ENCODE measurements around the gene ARL6.
A peak's percentile ranks its signal among the peaks of the same experiment; 100 is the strongest.

Gene ARL6

GRCh38 chr3:97764407-97765238 lies at the start of gene ARL6:
TSS of gene ARL6 (plus strand) at chr3:97764758. CDS start at chr3:97768108, 3,350 bp downstream.
- H3K36me3 Mint-ChIP-seq (ENCODE audit: low read depth): peaks cover 1% of the 10 kb centered on the region
- H3K9me3 Mint-ChIP-seq: no peaks in the 10 kb centered on the region
- H3K27me3 Mint-ChIP-seq (ENCODE audit: low read depth): peaks cover under 1% of the 10 kb centered on the region
- peak within 1 kb of the TSS; percentile 98 for H3K4me3 Mint-ChIP-seq
- peak within 1 kb of the TSS; percentile 93 for H3K27ac Mint-ChIP-seq
- peaks cover 19% of the 10 kb centered on the region for H3K4me1 Mint-ChIP-seq (ENCODE audit: low read depth)

GRCh38 chr3:97719156-97719821 lies 45.3 kb upstream of the ARL6 start:
- H3K9me3 Mint-ChIP-seq: no peaks in the 10 kb centered on the region
- H3K27ac Mint-ChIP-seq: no peak overlapping the region
- H3K36me3 Mint-ChIP-seq (ENCODE audit: low read depth): no peaks in the 10 kb centered on the region
- no peak overlapping the region for H3K4me3 Mint-ChIP-seq
- H3K4me1 Mint-ChIP-seq (ENCODE audit: low read depth): no peaks in the 10 kb centered on the region
- peaks cover 13% of the 10 kb centered on the region for H3K27me3 Mint-ChIP-seq (ENCODE audit: low read depth)

DNA sequence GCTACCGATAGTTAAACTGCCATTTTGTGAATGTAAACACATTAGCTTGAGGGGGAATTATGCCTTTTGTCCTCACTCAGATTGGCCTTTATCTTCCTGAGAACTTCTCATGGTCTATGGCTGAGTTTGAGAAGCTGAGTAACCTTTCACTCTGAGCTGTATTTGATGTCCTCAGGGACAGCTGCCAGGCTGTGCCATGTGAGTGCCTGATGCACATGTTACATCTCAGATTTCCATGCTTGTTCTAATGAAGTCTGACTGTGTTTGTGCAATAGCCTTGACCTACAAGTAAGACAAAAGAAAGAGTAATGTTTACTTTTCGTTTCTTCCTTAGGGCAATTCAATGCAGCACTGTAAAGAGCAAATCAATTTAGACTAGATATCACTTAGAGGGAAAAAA lies 44.1 kb upstream of the ARL6 start:
- Mint-ChIP-seq H3K4me3 (no peak overlapping the region), H3K27ac (no peak overlapping the region), H3K4me1 (ENCODE audit: low read depth) (no peaks in the 10 kb centered on the region), H3K27me3 (ENCODE audit: low read depth) (peaks cover 14% of the 10 kb centered on the region), H3K9me3 (no peaks in the 10 kb centered on the region), H3K36me3 (ENCODE audit: low read depth) (no peaks in the 10 kb centered on the region)

DNA sequence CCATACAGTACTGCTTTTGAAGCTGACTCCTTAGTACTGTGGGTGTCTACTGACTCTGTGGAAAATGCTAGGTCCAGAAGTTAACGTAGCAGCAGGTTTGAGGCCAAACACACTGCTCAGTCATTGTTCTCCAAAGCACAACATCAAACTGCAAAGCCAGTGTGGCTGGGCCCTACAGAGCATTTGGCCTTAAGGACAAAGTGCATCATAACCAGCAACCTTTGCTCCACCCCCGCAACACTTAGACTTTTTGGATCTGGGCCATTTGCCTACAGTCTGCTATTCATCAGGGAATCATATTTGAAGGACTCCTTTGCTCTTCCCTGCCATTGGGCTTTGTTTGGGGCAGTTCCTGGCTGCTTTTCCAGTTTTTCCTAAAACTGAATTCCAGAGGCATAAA lies 43.1 kb upstream of the ARL6 start:
- Mint-ChIP-seq H3K36me3 (ENCODE audit: low read depth) (no peaks in the 10 kb centered on the region), H3K27ac (no peak overlapping the region), H3K4me3 (no peak overlapping the region), H3K9me3 (no peaks in the 10 kb centered on the region), H3K27me3 (ENCODE audit: low read depth) (peaks cover 16% of the 10 kb centered on the region), H3K4me1 (ENCODE audit: low read depth) (no peaks in the 10 kb centered on the region)

GRCh38 chr3:97736928-97737327 lies 27.6 kb upstream of the ARL6 start:
- no peaks in the 10 kb centered on the region for H3K9me3 Mint-ChIP-seq
- no peaks in the 10 kb centered on the region for H3K36me3 Mint-ChIP-seq (ENCODE audit: low read depth)
- no peak overlapping the region for H3K4me3 Mint-ChIP-seq
- peaks cover 15% of the 10 kb centered on the region for H3K27me3 Mint-ChIP-seq (ENCODE audit: low read depth)
- no peak overlapping the region for H3K27ac Mint-ChIP-seq
- H3K4me1 Mint-ChIP-seq (ENCODE audit: low read depth): no peaks in the 10 kb centered on the region

DNA sequence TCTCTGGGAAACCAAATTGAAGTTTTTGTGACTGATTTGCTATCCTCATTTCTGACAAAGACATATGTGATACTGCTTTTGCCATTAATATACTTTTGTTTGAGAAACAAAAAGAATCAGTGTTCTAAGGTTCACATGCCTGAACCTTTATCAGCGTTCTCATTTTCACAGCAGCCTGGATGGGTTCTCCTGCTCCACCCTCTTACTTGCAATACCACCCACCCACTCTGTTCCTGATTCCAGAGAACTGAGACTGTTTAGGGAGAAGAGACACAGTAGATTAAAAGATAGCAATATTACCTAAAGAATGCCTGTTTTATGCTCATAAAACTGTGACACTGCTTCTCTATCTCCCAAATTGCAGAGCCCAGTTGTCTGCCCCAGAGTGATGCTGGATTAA lies 25.8 kb upstream of the ARL6 start:
- H3K4me1 Mint-ChIP-seq (ENCODE audit: low read depth): no peaks in the 10 kb centered on the region
- H3K36me3 Mint-ChIP-seq (ENCODE audit: low read depth): no peaks in the 10 kb centered on the region
- no peak overlapping the region for H3K27ac Mint-ChIP-seq

DNA sequence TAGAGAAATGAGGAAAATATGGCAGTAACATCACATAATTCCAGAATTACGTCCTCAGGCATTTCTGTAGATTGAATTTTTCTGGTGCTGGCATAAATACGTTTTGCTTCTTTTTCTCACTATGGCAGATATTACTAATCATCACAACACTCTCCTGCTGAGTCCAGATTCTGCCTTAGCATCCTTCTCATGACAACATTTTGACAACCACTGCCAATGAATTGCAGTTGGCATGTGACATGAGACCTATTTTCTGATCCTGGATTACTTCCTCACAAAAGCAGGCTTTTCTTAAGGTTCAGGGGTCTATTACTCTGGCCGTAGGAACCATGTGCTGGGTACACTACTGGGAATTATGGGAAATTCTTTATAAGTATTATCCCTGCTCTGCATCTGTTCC lies 22.5 kb upstream of the ARL6 start:
- Mint-ChIP-seq H3K9me3 (no peaks in the 10 kb centered on the region), H3K4me3 (no peak overlapping the region), H3K27ac (no peak overlapping the region), H3K36me3 (ENCODE audit: low read depth) (no peaks in the 10 kb centered on the region), H3K4me1 (ENCODE audit: low read depth) (no peaks in the 10 kb centered on the region), H3K27me3 (ENCODE audit: low read depth) (peaks cover 30% of the 10 kb centered on the region)

More for the DNA sequence above, 25.8 kb upstream of the ARL6 start:
- Mint-ChIP-seq H3K4me3 (no peak overlapping the region), H3K9me3 (no peaks in the 10 kb centered on the region), H3K27me3 (ENCODE audit: low read depth) (peaks cover 22% of the 10 kb centered on the region)

DNA sequence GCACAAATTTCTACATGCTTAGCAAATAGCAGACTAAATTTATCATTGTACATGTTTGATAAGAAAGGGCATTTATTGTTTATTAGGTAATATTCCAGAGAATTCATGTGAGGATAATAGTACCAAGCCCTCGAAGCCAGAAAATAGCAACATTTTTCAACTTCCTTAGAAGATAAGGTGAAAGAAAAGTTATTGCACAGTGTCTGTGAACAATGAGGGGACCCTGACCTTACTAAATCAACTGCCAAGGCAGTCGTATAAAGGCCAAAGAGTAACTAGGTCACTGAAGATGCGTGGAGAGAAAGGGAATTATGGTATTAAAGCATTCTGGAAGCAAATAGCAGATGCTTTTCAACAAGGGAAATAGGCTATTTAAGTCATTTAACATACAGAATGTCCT lies 20.3 kb upstream of the ARL6 start:
- Mint-ChIP-seq H3K27me3 (ENCODE audit: low read depth) (peaks cover 31% of the 10 kb centered on the region), H3K4me1 (ENCODE audit: low read depth) (no peaks in the 10 kb centered on the region), H3K9me3 (no peaks in the 10 kb centered on the region), H3K36me3 (ENCODE audit: low read depth) (no peaks in the 10 kb centered on the region), H3K27ac (no peak overlapping the region), H3K4me3 (no peak overlapping the region)

GRCh38 chr3:97763586-97764406 lies 762 bp upstream of the ARL6 start:
- H3K27me3 Mint-ChIP-seq (ENCODE audit: low read depth): peaks cover 7% of the 10 kb centered on the region
- peak overlapping the region; percentile 98 for H3K4me3 Mint-ChIP-seq
- no peaks in the 10 kb centered on the region for H3K36me3 Mint-ChIP-seq (ENCODE audit: low read depth)
- peaks cover 19% of the 10 kb centered on the region for H3K4me1 Mint-ChIP-seq (ENCODE audit: low read depth)
- peak overlapping the region; percentile 93 for H3K27ac Mint-ChIP-seq
- no peaks in the 10 kb centered on the region for H3K9me3 Mint-ChIP-seq

- Mint-ChIP-seq H3K4me1 (ENCODE audit: low read depth) (peaks cover 19% of the 10 kb centered on the region), H3K27me3 (ENCODE audit: low read depth) (no peaks in the 10 kb centered on the region), H3K9me3 (no peaks in the 10 kb centered on the region), H3K27ac (no peak overlapping the region), H3K4me3 (peak overlapping the region; percentile 98), H3K36me3 (ENCODE audit: low read depth) (peaks cover 6% of the 10 kb centered on the region)
Observed at GRCh38 chr3:97765336-97765735, 778 bp downstream of the ARL6 start.

DNA sequence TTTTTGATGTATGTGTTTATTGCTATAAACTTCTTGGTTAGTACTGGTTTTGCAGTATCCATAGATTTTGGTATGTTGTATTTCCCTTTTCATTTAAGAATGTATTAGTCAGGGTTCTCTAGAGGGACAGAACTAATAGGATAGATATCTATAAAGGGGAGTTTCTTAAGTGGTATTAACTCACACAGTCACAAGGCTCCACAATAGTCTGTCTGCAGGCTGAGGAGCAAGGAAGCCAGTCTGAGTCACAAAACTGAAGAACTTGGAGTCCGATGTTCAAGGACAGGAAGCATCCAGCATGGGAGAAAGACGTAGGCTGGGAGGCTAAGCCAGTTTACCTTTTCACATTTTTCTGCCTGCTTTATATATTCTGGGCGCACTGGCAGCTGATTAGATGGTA lies 8.4 kb downstream of the ARL6 start:
- no peak overlapping the region for H3K27ac Mint-ChIP-seq
- H3K9me3 Mint-ChIP-seq: no peaks in the 10 kb centered on the region
- no peak overlapping the region for H3K4me3 Mint-ChIP-seq
- H3K27me3 Mint-ChIP-seq (ENCODE audit: low read depth): no peaks in the 10 kb centered on the region
- peaks cover 14% of the 10 kb centered on the region for H3K36me3 Mint-ChIP-seq (ENCODE audit: low read depth)
- no peaks in the 10 kb centered on the region for H3K4me1 Mint-ChIP-seq (ENCODE audit: low read depth)

DNA sequence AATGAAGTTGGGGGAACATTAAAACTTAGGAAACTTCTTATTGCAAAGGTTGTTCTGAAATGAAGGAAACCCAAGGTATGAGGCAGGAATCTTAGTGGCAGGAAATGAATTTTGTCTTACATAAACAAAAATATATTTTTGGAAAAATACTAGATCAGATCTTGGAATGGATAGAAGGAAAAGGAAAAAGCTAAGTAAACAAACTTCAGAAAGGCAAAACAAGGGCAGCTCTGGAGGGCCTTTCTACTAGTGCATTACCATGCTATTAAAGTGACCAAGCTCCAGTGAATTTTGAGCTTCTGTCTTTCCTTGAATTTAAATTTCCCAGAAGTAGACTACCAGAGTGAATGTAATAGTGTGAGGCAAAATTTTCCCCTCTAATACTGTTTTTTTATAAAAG lies 13.6 kb downstream of the ARL6 start:
- no peak overlapping the region for H3K4me3 Mint-ChIP-seq
- H3K4me1 Mint-ChIP-seq (ENCODE audit: low read depth): no peaks in the 10 kb centered on the region
- no peaks in the 10 kb centered on the region for H3K9me3 Mint-ChIP-seq
- H3K27me3 Mint-ChIP-seq (ENCODE audit: low read depth): no peaks in the 10 kb centered on the region
- no peak overlapping the region for H3K27ac Mint-ChIP-seq
- peaks cover 3% of the 10 kb centered on the region for H3K36me3 Mint-ChIP-seq (ENCODE audit: low read depth)

GRCh38 chr3:97793420-97794019 lies 29.0 kb downstream of the ARL6 start:
- Mint-ChIP-seq H3K36me3 (ENCODE audit: low read depth) (no peaks in the 10 kb centered on the region), H3K27ac (no peak overlapping the region), H3K4me1 (ENCODE audit: low read depth) (peaks cover 2% of the 10 kb centered on the region), H3K4me3 (no peak overlapping the region), H3K27me3 (ENCODE audit: low read depth) (no peaks in the 10 kb centered on the region), H3K9me3 (no peaks in the 10 kb centered on the region)

- Mint-ChIP-seq H3K27me3 (ENCODE audit: low read depth) (no peaks in the 10 kb centered on the region), H3K9me3 (no peaks in the 10 kb centered on the region), H3K36me3 (ENCODE audit: low read depth) (no peaks in the 10 kb centered on the region), H3K4me3 (no peak overlapping the region), H3K27ac (no peak overlapping the region), H3K4me1 (ENCODE audit: low read depth) (peaks cover 2% of the 10 kb centered on the region)
Observed at GRCh38 chr3:97795951-97796350, 31.4 kb downstream of the ARL6 start.

All from T-helper 1 cell treated with Interleukin-12 subunit alpha and Interleukin-12 subunit beta and Interleukin-4 antibody, amounts not matched to agents 30 μg/mL and 1 μg/mL, for 36 hours (primary cell).